NCI-H1417 (cell line): ENCODE results near the gene JPH4.
"Not testable (repeated sequence)": the region's sequence is repeated elsewhere in the genome, so short reads cannot be mapped to it uniquely, and the experiment has no call there.

ENCODE experiments used
- DNase-seq, 3 experiments: peaks; one replicate each; lab custom pipeline; 2025; lab: John Stamatoyannopoulos, UW

The JPH4 gene

GRCh38 chr14:23609001-23609400 is 30.4 kb upstream of the JPH4 start:
- no peak for DNase-seq

GRCh38 chr14:23608454-23608853 is 29.9 kb upstream of the JPH4 start:
- DNase-seq = no peak

GRCh38 chr14:23605931-23606585 is 27.5 kb upstream of the JPH4 start:
- DNase-seq = no peak

GRCh38 chr14:23604675-23605170 is 26.1 kb upstream of the JPH4 start:
- DNase-seq = no peak

- DNase-seq = no peak
Measured at GRCh38 chr14:23604148-23604547, 25.6 kb upstream of the JPH4 start.

GRCh38 chr14:23603103-23603502 is 24.5 kb upstream of the JPH4 start:
- no peak for DNase-seq

- DNase-seq = no peak
Measured at GRCh38 chr14:23602181-23603095, 23.8 kb upstream of the JPH4 start.

- no peak for DNase-seq
Measured at GRCh38 chr14:23601845-23602180, 23.2 kb upstream of the JPH4 start.

- DNase-seq = no peak
Measured at GRCh38 chr14:23601424-23601823, 22.8 kb upstream of the JPH4 start.

- no peak for DNase-seq
Measured at GRCh38 chr14:23600806-23601205, 22.2 kb upstream of the JPH4 start.

GRCh38 chr14:23600322-23600707 is 21.7 kb upstream of the JPH4 start:
- DNase-seq = no peak

GRCh38 chr14:23594191-23594590 is 15.6 kb upstream of the JPH4 start:
- not testable (repeated sequence) for DNase-seq

GRCh38 chr14:23590198-23590597 is 11.6 kb upstream of the JPH4 start:
- DNase-seq = no peak

GRCh38 chr14:23589606-23590005 is 11.0 kb upstream of the JPH4 start:
- DNase-seq = no peak

- DNase-seq = peak; percentile 65 to 93 (median 77)
Measured at GRCh38 chr14:23588884-23589598, 10.5 kb upstream of the JPH4 start.

- not testable (repeated sequence) for DNase-seq
Measured at GRCh38 chr14:23584527-23585203, 6.1 kb upstream of the JPH4 start.

GRCh38 chr14:23583761-23584526 is 5.4 kb upstream of the JPH4 start:
- not testable (repeated sequence) for DNase-seq

GRCh38 chr14:23582906-23583760 is 4.5 kb upstream of the JPH4 start:
- DNase-seq = no peak

- no peak for DNase-seq
Measured at GRCh38 chr14:23580948-23581281, 2.3 kb upstream of the JPH4 start.

- DNase-seq = no peak
Measured at GRCh38 chr14:23580152-23580926, 1.7 kb upstream of the JPH4 start.
